HG03039 (cell line): ENCODE results near the gene DENND1B.
"Not testable (repeated sequence)": the region's sequence is repeated elsewhere in the genome, so short reads cannot be mapped to it uniquely, and the experiment has no call there.

Source experiments
- ATAC-seq: cut with Tn5 transposase; IDR thresholded peaks from one replicate; pipeline ENCODE4 v1.9.1; 2021; ENCODE audit warnings: mild to moderate bottlenecking, moderate library complexity; ENCODE audit not compliant: unreplicated experiment

DENND1B gene

GRCh38 chr1:197572169-197572568, 203.1 kb downstream of the DENND1B start:
- ATAC-seq = no peak

GRCh38 chr1:197567442-197567841, 207.8 kb downstream of the DENND1B start:
- ATAC-seq = no peak

GRCh38 chr1:197561041-197561440, 214.2 kb downstream of the DENND1B start:
- no peak for ATAC-seq

GRCh38 chr1:197559655-197560054, 215.6 kb downstream of the DENND1B start:
- no peak for ATAC-seq

GRCh38 chr1:197559244-197559643, 216.0 kb downstream of the DENND1B start:
- ATAC-seq = no peak

- no peak for ATAC-seq
Measured at GRCh38 chr1:197557302-197557701, 218.0 kb downstream of the DENND1B start.

GRCh38 chr1:197553281-197553680, 222.0 kb downstream of the DENND1B start:
- ATAC-seq = no peak

- ATAC-seq = no peak
Measured at GRCh38 chr1:197546989-197547388, 228.3 kb downstream of the DENND1B start.

GRCh38 chr1:197544553-197544952, 230.7 kb downstream of the DENND1B start:
- no peak for ATAC-seq

- no peak for ATAC-seq
Measured at GRCh38 chr1:197544130-197544529, 231.2 kb downstream of the DENND1B start.

- ATAC-seq = no peak
Measured at GRCh38 chr1:197541411-197541810, 233.9 kb downstream of the DENND1B start.

GRCh38 chr1:197526736-197527371, 248.4 kb downstream of the DENND1B start:
- no peak for ATAC-seq

- peak; percentile 55 for ATAC-seq
Measured at GRCh38 chr1:197521118-197521739, 254.1 kb downstream of the DENND1B start.

GRCh38 chr1:197519741-197520334, 255.4 kb downstream of the DENND1B start:
- ATAC-seq = no peak

GRCh38 chr1:197515421-197515820, 259.9 kb downstream of the DENND1B start:
- no peak for ATAC-seq

GRCh38 chr1:197510691-197511378, 264.4 kb downstream of the DENND1B start:
- ATAC-seq = no peak

- no peak for ATAC-seq
Measured at GRCh38 chr1:197496722-197497121, 278.6 kb downstream of the DENND1B start.

GRCh38 chr1:197491505-197491904, 283.8 kb downstream of the DENND1B start:
- ATAC-seq = not testable (repeated sequence)

- no peak for ATAC-seq
Measured at GRCh38 chr1:197486946-197487345, 288.3 kb downstream of the DENND1B start.

- no peak for ATAC-seq
Measured at GRCh38 chr1:197485790-197486189, 289.5 kb downstream of the DENND1B start.

- ATAC-seq = no peak
Measured at GRCh38 chr1:197481101-197481500, 294.2 kb downstream of the DENND1B start.

GRCh38 chr1:197480446-197480845, 294.8 kb downstream of the DENND1B start:
- ATAC-seq = no peak
